ENCODE data around the gene GNA15.

The GNA15 gene

DNA sequence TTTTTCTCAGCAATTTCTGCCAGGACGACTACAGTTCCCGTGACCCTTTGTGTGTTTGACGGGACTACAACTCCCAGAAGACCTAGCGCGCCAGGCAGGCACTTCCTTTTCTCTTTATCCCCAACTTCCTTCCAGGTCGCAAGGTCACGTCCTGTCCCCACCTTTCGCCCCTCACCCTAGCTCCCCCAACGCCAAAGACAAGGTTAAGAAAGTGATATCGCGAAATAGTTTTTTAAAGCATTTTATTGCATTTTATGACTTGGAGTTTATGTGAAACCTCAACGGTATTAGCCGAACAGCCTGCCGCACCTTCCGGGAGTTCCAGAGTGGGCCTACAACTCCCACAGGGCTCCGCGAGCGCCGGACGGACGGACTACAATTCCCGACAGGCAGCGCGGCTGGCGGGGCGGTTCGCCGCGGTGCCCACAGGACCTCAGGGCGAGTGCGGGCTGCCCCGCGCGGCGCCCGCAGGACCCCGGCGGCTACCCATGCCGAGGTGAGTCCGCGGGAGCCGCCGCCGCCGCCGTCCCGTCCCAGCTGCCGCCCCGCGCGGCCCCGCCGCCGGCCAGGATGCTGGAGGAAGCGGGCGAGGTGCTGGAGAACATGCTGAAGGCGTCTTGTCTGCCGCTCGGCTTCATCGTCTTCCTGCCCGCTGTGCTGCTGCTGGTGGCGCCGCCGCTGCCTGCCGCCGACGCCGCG, 49.8 kb downstream of the GNA15 start, which contains the start of gene NCLN:
Gene NCLN, plus strand, starts transcription at position 470 of the 699 bp plus-strand sequence. Its CDS starts 101 bp downstream, at position 571.
- DNase-seq (ENCODE audit: low read depth): peak; percentile 96

DNA sequence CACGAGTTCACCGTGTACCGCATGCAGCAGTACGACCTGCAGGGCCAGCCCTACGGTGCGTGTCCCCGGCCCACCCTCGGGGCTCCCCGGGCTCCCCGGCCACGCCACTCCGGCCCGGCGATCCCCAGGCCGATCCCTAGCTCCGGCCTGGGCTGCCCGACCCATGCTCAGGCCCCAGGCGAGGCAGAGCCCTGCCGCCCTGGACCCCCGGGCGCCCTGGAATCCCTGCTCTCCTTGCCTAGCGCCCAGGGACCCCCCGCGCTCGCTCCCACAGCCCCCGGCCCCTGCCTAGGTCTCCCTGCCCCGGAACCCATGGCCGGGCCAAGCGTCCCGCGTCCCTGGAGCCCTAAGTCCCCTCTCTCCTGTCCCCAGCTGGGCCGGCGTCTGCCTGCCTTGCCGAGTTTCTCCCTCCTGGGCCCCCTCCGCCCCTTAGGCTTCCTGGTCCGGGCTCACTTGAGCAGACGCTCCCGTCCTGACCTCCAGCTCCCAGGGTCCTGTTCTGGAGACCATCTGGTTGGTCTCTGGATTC, 50.4 kb downstream of the GNA15 start:
- DNase-seq (ENCODE audit: low read depth): peak; percentile 36
- TF ChIP-seq, protein P1, sequence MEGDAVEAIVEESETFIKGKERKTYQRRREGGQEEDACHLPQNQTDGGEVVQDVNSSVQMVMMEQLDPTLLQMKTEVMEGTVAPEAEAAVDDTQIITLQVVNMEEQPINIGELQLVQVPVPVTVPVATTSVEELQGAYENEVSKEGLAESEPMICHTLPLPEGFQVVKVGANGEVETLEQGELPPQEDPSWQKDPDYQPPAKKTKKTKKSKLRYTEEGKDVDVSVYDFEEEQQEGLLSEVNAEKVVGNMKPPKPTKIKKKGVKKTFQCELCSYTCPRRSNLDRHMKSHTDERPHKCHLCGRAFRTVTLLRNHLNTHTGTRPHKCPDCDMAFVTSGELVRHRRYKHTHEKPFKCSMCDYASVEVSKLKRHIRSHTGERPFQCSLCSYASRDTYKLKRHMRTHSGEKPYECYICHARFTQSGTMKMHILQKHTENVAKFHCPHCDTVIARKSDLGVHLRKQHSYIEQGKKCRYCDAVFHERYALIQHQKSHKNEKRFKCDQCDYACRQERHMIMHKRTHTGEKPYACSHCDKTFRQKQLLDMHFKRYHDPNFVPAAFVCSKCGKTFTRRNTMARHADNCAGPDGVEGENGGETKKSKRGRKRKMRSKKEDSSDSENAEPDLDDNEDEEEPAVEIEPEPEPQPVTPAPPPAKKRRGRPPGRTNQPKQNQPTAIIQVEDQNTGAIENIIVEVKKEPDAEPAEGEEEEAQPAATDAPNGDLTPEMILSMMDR (IDR thresholded peaks at IDR 0.05; ENCODE audit: insufficient read depth, low read depth, low read length, missing control alignments): no peak
- peak overlapping the region; percentile 84 for H3K4me3 ChIP-seq (ENCODE audit: low read depth, low read length)

More for the DNA sequence above, 49.8 kb downstream of the GNA15 start, which contains the start of gene NCLN:
- H3K4me3 ChIP-seq (ENCODE audit: low read depth, low read length): peak within 1 kb of the TSS; percentile 84
- TF ChIP-seq, protein P1 (IDR thresholded peaks at IDR 0.05; ENCODE audit: insufficient read depth, low read depth, low read length, missing control alignments): no peak

DNA sequence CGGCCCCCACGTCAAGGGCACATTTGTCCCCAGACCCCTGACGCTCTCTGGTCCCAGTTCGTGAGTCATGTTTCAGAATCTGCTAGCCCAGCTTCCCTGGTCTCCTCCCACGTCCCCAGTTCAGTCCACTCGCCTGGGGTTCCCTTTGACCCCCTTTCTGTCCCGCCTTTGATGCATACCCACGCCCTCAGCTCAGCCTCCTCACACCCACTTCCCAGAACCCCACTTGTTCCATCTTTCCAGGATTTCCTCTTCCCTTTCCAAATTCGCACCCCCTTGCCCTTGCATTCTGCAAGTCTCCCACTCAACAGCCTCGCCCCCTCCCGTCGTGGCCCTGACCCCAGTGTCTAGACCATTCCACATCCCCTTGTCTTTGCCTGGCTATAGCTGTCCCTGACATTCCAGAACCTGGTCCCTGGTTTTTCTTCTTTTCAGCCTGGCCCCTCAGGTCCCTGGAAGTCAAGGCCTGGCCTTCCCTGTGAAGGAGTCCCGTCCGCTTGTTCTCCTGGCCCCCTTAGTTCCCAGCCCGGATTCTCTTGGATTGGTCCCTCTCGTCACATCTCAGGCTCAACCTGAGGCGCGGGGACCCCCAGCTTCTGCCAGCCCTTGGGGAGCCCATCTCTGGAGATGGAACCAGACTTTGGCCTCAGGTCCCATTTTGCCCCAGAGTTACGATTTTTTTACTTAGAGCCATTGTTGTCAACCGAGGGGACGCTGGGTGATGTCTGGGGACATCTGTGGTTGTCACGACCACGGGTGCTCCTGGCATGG, 51.2 kb downstream of the GNA15 start:
- no peak for DNase-seq (ENCODE audit: low read depth)
- peak overlapping the region; percentile 84 for H3K4me3 ChIP-seq (ENCODE audit: low read depth, low read length)
- TF ChIP-seq, protein P1 (IDR thresholded peaks at IDR 0.05; ENCODE audit: insufficient read depth, low read depth, low read length, missing control alignments): no peak

DNA sequence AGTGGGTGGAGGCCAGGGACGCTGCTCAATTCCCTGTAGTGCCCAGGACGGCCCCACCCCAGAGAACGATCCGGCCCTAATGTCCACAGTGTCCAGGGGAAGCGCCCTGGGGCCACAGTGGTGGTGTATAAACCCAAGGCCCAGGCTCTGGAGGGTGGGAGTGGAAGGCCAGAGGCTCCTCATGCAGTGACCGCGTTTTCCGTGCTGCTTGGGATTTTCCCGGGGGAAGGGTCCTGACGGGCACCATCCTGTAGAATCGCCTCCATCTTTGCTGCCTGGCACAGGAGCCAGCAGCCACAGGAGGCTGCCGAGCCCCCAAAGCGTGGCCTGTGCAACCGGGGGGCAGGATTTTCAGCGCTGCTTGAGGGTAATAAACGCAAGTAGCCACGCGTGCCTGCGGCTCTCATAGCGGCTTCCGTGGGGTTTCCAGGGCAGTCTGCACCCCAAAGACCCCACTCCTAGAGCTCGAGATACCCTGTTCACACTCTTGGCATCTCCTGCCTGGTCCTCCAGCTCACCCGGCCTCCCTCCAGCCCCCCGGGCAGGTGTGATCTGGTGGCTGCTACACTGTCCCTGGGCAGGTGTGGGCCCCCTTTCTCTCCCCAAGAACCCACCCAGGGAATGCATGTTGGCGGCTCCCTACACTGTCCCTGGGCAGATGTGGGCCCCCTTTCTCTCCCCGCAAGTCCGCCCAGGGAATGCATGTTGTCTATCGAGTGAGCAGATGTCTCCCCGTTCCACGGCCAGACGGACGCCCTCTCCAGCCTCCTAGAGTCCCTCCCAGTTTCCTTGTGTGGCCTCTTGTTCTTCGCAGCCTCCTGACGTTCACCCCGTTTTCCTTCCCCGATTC, 52.1 kb downstream of the GNA15 start:
- H3K4me3 ChIP-seq (ENCODE audit: low read depth, low read length): no peak overlapping the region

DNA sequence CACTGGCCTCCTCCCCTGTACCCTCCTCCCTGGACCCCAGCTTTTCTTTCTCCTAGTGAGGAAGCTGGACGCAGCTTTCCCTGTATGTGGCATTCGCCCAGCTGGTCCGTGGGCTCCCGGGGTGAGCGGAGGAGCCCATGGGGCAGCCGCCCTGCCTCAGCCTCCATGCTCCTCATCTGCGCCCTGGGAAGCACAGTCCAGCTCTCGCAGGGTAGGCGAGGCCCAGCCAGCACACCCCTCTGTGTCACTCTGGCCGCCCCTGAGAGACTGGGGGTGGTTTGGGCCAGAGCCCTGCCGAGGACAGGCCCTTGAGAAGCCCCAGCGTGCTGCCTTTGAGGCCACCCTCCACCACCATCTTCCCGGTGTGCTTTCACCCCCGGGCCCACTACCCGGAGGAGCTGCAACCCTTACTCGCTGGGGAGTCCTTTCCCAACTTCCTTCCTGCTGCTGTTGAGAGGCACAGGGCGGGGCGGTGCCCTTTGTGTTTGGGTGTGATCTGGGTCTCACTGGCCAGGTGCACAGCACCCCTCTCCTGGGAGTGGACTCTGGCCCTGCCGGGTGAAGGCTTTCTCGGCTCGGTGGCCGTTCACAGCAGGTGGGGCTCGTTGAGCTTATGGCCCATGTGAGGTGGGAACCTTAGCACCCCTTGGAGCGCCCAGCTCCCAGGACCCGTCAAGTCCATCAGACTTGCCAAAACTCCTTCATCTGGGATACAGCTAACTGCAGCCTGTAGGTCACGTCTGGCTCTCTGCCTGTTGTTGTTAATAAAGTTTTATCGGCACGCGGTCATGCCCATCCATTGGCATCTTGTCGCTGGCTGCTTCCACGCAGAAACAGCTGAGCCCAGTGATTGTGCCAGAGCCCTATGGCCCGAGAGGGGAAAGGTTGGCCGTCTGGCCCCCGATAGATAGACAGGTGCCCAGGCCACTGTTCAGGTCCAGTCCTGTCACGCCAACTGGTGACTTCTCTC, 53.1 kb downstream of the GNA15 start:
- TF ChIP-seq, protein P1 (IDR thresholded peaks at IDR 0.05; ENCODE audit: insufficient read depth, low read depth, low read length, missing control alignments): no peak
- no peak for DNase-seq (ENCODE audit: low read depth)
- no peak overlapping the region for H3K4me3 ChIP-seq (ENCODE audit: low read depth, low read length)

More for the DNA sequence above, 52.1 kb downstream of the GNA15 start:
- TF ChIP-seq, protein P1 (IDR thresholded peaks at IDR 0.05; ENCODE audit: insufficient read depth, low read depth, low read length, missing control alignments): no peak
- no peak for DNase-seq (ENCODE audit: low read depth)
